Erythroblast (primary cell): Measurements from ENCODE around the gene MSLN.
"Not testable (repeated sequence)": the region's sequence is repeated elsewhere in the genome, so short reads cannot be mapped to it uniquely, and the experiment has no call there.

Experiments
- DNase-seq, 2 experiments: peaks; one replicate each; lab custom pipeline; 2025; lab: John Stamatoyannopoulos, UW
- GATA1 ChIP-seq: IDR thresholded peaks from 2 replicates; pipeline ENCODE4 v1.6.1; 2011; ENCODE audit warnings: low read depth, mild to moderate bottlenecking, control low read depth, low read length, moderate library complexity
- POLR2A ChIP-seq: IDR thresholded peaks from 2 replicates; pipeline ENCODE4 v1.6.1; 2011; ENCODE audit warnings: mild to moderate bottlenecking, low read length

Gene MSLN

GRCh38 chr16:747978-748746 is 12.4 kb upstream of the MSLN start:
- TF ChIP-seq POLR2A: no peak
- TF ChIP-seq GATA1: no peak
- DNase-seq: no peak

DNA sequence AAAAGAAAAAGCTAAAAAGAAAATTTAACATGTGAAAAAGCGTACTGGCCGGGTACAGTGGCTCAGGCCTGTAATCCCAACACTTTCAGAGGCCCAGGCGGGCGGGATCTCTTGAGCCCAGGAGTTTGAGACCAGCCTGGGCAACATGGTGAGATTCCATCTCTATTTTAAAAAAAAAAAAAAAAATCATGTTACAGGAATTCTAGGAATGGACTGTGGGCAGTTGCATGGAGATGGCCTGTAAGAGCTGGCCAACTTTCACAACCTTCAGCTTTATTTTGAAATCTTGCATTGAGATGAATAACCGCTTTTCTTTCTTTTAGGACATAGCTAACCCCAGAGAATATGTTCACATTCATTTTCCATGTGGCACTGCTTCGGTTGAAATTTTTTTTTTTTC is 11.5 kb upstream of the MSLN start:
- DNase-seq: no peak
- TF ChIP-seq POLR2A: no peak
- TF ChIP-seq GATA1: no peak

DNA sequence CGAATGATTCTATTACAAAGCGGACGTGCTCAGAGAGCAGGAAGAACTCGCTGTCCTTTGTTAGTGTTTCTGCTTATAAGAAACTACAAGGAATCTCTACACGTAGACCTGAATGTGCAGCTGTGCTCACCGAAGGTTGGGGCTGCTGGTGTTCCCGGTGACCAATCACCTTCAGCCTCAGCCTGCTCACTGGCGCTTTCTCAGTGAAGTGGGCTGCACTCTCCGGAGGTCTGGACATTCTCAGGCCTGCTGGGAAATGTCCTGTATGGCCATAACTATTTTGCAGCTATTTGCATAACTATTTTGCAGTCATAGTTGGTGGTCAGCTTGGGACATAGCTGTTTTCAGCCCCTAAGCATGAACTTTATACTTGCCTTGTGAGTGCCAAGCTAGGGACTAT is 10.0 kb upstream of the MSLN start:
- TF ChIP-seq POLR2A: no peak
- no peak for TF ChIP-seq GATA1
- no peak for DNase-seq

- no peak for DNase-seq
- TF ChIP-seq GATA1: no peak
- no peak for TF ChIP-seq POLR2A
Measured at GRCh38 chr16:751152-752006, 9.2 kb upstream of the MSLN start.

DNA sequence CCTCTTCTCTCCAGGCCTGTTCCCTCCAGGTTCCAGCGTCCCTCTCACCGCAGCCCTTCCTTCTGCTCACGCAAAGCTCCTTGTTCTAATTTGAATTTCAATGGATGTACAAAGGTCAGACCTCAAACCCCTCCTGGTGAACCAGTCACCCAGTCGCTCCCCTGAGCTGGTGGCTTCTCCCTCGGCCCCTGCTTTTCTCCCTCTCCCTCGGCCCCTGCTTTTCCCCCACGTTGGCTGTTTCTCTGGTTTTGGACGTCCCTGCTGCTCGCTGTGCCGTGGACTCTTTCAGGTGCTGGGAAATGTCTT is 8.6 kb upstream of the MSLN start:
- TF ChIP-seq POLR2A (no peak), GATA1 (no peak)
- no peak for DNase-seq

DNA sequence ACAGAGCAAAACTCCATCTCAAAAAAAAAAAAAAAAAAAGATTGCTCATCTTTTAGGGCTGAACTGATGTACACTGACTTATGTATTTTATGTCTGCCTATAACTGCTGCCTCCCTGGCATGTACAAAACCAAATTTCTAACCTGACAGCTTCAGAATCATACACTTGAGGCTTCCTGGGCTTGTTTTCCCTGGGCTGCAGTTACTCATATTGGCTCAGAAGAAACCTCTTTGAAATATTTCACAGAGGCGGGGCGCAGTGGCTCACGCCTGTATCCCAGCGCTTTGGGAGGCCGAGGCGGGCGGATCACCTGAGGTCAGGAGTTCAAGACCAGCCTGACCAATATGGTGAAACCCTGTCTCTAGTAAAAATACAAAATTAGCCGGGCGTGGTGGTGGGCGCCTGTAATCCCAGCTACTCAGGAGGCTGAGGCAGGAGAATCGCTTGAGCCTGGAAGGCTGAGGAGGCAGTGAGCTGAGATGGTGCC is 6.4 kb upstream of the MSLN start:
- DNase-seq: not testable (repeated sequence)

GRCh38 chr16:754656-755055 is 5.9 kb upstream of the MSLN start:
- TF ChIP-seq POLR2A (no peak), GATA1 (no peak)
- DNase-seq: no peak

DNA sequence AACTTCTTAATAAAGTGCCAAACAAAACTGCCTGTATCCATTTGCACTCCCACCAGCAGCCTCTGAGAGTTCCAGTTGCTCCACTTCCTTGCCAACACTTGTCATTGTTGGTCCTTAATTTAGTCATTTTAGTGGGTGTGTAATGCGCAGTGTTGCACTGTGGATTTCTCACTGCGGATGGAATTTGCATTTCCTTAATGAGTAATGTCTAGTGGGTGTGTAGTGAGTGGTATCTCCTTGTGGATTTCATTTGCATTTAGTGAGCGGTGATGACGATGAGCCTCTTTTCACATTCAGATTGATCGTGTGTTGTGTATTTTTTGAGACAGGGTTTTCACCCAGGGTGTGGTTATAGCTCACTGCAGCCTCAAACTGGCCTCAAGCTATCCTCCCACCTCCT is 4.1 kb upstream of the MSLN start:
- TF ChIP-seq GATA1 (no peak), POLR2A (no peak)
- no peak for DNase-seq

DNA sequence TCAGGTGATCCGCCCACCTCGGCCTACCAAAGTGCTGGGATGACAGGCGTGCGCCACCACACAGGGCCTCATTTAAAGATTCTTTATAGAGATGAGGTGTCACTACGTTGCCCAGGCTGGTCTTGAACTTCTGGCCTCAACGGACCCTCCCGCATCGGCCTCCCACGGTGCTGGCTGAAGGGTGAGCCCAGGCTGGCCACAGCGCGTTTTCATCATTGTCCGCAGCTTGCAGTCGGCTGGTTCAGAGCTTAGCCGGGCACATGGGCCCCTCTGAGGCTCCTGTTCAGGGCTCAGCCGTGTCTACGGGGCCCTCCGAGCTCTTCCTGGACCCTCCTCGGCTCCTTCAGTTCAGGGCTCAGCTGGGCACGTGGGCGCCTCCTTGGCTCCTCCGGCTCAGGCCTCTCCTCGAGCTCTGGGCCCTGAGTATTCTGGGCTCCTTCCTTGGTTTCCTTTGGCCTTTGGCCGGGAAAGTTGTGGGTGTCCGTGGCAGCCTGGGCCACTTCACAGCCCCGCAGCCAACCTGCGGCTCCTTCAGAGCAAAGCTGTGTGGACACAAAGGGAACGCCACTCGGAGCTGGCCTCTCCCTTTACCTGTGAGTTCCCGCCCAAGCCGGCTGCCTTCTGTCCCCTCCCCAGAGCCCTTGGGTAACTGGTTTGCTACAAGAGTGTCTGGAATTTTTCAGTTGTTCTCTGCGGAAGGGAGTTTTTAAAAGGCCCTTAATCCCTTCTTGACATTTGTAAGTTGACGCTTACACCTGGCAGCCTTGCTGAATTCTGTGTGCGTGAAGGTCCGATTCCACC is 1.2 kb upstream of the MSLN start:
- no peak for DNase-seq
- TF ChIP-seq GATA1: no peak
- TF ChIP-seq POLR2A: no peak

DNA sequence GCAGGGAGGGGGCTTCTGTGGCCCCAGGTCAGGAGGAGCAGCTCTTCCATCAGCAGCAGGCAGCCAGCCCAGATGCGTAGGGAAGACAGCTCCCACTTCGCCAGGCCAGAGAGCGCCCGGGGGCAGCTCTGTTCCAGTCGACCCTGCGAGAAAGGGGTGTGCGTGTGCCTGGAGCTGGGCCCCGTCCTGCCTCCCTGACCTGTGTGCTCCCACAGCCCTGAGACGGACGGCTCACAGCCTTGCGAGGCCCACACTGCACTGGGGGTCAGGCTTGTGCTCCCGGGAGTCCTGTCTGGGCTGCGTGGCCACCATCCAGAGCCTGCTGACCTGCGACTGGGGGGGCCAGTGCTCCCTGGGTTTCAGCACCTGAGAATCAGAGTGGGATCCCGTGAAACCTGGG is 469 bp upstream of the MSLN start:
- DNase-seq: no peak
- TF ChIP-seq POLR2A (no peak), GATA1 (no peak)

DNA sequence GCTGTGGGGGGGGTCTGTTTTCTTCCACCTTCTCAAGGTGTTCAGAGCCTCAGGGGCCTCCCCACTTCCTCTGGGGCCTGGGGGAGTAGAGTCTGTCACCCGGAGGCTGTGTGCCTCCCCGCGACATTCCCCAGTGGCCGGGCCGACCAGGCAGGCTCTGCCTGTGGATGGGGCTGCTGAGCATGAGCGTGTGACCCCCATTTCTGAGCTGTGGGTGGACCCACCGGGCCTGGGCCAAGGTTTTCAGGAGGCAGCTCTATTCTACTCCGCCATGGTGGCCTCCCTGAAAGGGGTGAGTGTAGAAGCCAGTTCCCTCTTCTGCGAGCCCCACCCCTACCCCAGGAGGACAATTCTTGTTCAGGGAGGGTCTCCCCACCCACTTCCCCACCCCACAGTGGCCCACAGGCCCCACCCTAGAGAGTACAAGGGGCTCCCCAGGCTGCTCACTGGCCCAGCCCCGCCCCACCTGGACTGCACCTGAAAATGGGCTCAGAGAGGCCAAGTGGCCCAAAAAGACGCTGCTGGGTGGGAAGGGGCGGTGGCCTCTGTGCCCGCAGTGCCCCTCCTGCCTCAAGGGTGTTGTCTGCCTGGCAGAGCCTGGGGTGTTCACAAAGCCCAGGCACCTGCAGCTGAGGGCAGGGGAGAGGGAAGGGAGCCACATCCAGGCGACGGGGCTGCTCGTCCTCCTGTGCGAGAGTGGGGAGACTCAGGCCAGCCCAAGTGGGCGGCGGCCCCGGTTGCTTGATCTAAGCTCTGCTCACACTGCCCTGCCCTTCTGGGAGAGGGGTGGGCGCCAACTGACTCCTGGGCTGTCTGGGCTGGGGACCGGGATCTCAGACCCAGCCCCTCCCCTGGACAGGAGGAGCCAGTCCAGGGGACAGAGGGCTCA is 1.3 kb downstream of the MSLN start:
- no peak for TF ChIP-seq GATA1
- no peak for TF ChIP-seq POLR2A
- no peak for DNase-seq

DNA sequence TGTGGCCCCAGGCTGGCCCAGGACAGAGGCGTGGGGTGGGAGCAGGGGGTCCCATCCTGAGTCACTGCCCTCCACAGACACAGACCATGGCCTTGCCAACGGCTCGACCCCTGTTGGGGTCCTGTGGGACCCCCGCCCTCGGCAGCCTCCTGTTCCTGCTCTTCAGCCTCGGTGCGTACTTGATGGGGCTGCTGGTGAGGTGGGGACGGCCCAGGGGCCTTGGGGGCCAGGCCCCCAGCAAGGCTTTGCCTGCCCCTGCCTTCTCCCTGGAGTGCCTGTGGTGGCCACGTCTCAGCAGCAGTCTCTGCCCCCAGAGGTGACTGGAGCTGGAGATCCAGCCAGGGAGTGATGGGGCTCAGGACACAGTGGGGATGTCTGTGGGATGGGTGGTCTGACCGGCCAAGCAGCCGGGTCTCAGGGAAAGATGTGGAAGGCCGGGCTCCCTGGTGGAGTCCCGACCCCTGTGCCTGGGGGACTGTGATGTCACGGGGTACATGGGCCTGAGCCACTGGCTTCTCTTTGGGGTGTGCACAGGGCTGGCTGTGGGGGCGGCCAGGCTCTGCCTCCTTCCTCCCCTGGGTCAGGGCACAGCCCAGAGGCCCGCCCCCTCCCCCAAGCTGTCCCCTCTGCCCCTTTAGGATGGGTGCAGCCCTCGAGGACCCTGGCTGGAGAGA is 2.2 kb downstream of the MSLN start:
- no peak for DNase-seq
- no peak for TF ChIP-seq POLR2A
- TF ChIP-seq GATA1: no peak
